Astrocyte (in vitro differentiated cells and primary cell): ENCODE measurements around the gene CFH. TPM values are rescaled to one million over a fixed set of nuclear protein-coding genes. Genes with fewer than 3 reads are reported as not detected.

ENCODE experiments used
- DNase-seq: peaks from one replicate; pipeline ENCODE4 v3.0.0-alpha.2; 2010; ENCODE audit warnings: low read depth
- FAIRE-seq: peaks from 2 replicates; lab custom pipeline; 2011; peaks lifted over from hg19 to GRCh38; lab: Jason Lieb, UNC
- H2AFZ ChIP-seq: 2 replicates; pipeline ENCODE4 v1.6.0; 2012; ENCODE audit warnings: low read depth, low read length, inconsistent platforms
- H3K27ac ChIP-seq: 2 replicates; pipeline ENCODE4 v1.5.1; 2011; ENCODE audit warnings: low read depth, low read length, inconsistent platforms
- H3K27me3 ChIP-seq: 2 replicates; pipeline ENCODE4 v1.6.0; 2011; ENCODE audit warnings: low read length, inconsistent platforms; ENCODE audit not compliant: insufficient read depth
- H3K36me3 ChIP-seq: 2 replicates; pipeline ENCODE4 v1.5.1; 2011; ENCODE audit warnings: low read length, inconsistent platforms; ENCODE audit not compliant: insufficient read depth
- H3K4me1 ChIP-seq: 2 replicates; pipeline ENCODE4 v1.5.1; 2011; ENCODE audit warnings: low read length, inconsistent platforms; ENCODE audit not compliant: insufficient read depth
- H3K4me2 ChIP-seq: 2 replicates; pipeline ENCODE4 v1.6.0; 2012; ENCODE audit warnings: low read length, inconsistent platforms
- H3K4me3 ChIP-seq: 2 replicates; pipeline ENCODE4 v1.5.1; 2011; ENCODE audit warnings: low read depth, mild to moderate bottlenecking, low read length, inconsistent platforms; ENCODE audit not compliant: insufficient read depth
- H3K79me2 ChIP-seq: 2 replicates; pipeline ENCODE4 v1.6.0; 2012; ENCODE audit warnings: mild to moderate bottlenecking, low read length, inconsistent platforms; ENCODE audit not compliant: insufficient read depth
- H3K9ac ChIP-seq: 2 replicates; pipeline ENCODE4 v1.6.0; 2012; ENCODE audit warnings: mild to moderate bottlenecking, low read length, inconsistent platforms
- H3K9me3 ChIP-seq: 2 replicates; pipeline ENCODE4 v1.5.1; 2012; ENCODE audit warnings: low read depth, mild to moderate bottlenecking, low read length, inconsistent platforms; ENCODE audit not compliant: insufficient read depth
- H4K20me1 ChIP-seq: 2 replicates; pipeline ENCODE4 v1.6.0; 2012; ENCODE audit warnings: low read length, inconsistent platforms; ENCODE audit not compliant: insufficient read depth
- H3K27ac Mint-ChIP-seq: one replicate; pipeline ENCODE4 v1.8.0; 2021; ENCODE audit warnings: mild to moderate bottlenecking, mixed read lengths; ENCODE audit not compliant: unreplicated experiment
- H3K27me3 Mint-ChIP-seq: one replicate; pipeline ENCODE4 v1.8.0; 2021; ENCODE audit warnings: low read depth, mixed read lengths; ENCODE audit not compliant: unreplicated experiment
- H3K36me3 Mint-ChIP-seq: one replicate; pipeline ENCODE4 v1.8.0; 2021; ENCODE audit warnings: low read depth, mixed read lengths; ENCODE audit not compliant: unreplicated experiment
- H3K4me1 Mint-ChIP-seq: one replicate; pipeline ENCODE4 v1.8.0; 2021; ENCODE audit warnings: low read depth, mixed read lengths; ENCODE audit not compliant: unreplicated experiment
- H3K4me3 Mint-ChIP-seq: one replicate; pipeline ENCODE4 v1.8.0; 2021; ENCODE audit warnings: mild to moderate bottlenecking, moderate library complexity, mixed read lengths; ENCODE audit not compliant: unreplicated experiment
- H3K9me3 Mint-ChIP-seq: one replicate; pipeline ENCODE4 v1.8.0; 2021; ENCODE audit warnings: mild to moderate bottlenecking, mixed read lengths; ENCODE audit not compliant: unreplicated experiment
- CTCF ChIP-seq: IDR thresholded peaks from 2 replicates; pipeline ENCODE4 v1.5.1; 2011; ENCODE audit warnings: low read depth, mild to moderate bottlenecking, inconsistent platforms, low read length, moderate library complexity; ENCODE audit not compliant: insufficient read depth
- EZH2 ChIP-seq: IDR thresholded peaks from 2 replicates; pipeline ENCODE4 v1.6.1; 2012; ENCODE audit warnings: mild to moderate bottlenecking, low read length, inconsistent platforms; ENCODE audit not compliant: insufficient read depth
- total RNA-seq: library from RNA; stranded (reverse); gene quantifications from 2 replicates; pipeline ENCODE4 v1.2.1, GENCODE V29; 2021

CFH gene
- total RNA-seq, 1 donor from 2014 or later, result 15.8 TPM

- no peaks in the 10 kb centered on the region for H3K4me1 ChIP-seq
- no peaks in the 10 kb centered on the region for H3K9me3 Mint-ChIP-seq
- H3K36me3 ChIP-seq, result no peaks in the 10 kb centered on the region
- no peak for DNase-seq
- TF ChIP-seq EZH2 (no peak), CTCF (no peak)
- H3K4me3 Mint-ChIP-seq, result no peak overlapping the region
- no peak overlapping the region for H3K27ac Mint-ChIP-seq
- no peaks in the 10 kb centered on the region for H3K27me3 Mint-ChIP-seq
- H2AFZ ChIP-seq, result no peak overlapping the region
- no peak overlapping the region for H3K4me2 ChIP-seq
- H3K36me3 Mint-ChIP-seq, result no peaks in the 10 kb centered on the region
- H3K9ac ChIP-seq, result no peak overlapping the region
- no peaks in the 10 kb centered on the region for H3K27me3 ChIP-seq
- no peak for FAIRE-seq
- no peaks in the 10 kb centered on the region for H3K79me2 ChIP-seq
- H3K27ac ChIP-seq, result no peak overlapping the region
- H3K4me3 ChIP-seq, result no peak overlapping the region
- no peaks in the 10 kb centered on the region for H3K4me1 Mint-ChIP-seq
- H4K20me1 ChIP-seq, result no peaks in the 10 kb centered on the region
- H3K9me3 ChIP-seq, result no peaks in the 10 kb centered on the region
These were observed 121.9 kb downstream of the CFH start for GRCh38 chr1:196773713-196774112.

- no peaks in the 10 kb centered on the region for H3K4me1 ChIP-seq
- H3K27me3 ChIP-seq, result no peaks in the 10 kb centered on the region
These were observed 122.3 kb downstream of the CFH start for GRCh38 chr1:196774175-196774574.

More at GRCh38 chr1:196774175-196774574, 122.3 kb downstream of the CFH start:
- no peaks in the 10 kb centered on the region for H3K36me3 ChIP-seq
- H2AFZ ChIP-seq, result no peak overlapping the region
- Mint-ChIP-seq H3K4me1 (no peaks in the 10 kb centered on the region), H3K4me3 (no peak overlapping the region), H3K27me3 (no peaks in the 10 kb centered on the region), H3K27ac (no peak overlapping the region), H3K9me3 (no peaks in the 10 kb centered on the region), H3K36me3 (no peaks in the 10 kb centered on the region)
- DNase-seq (no peak), FAIRE-seq (no peak)
- H3K4me2 ChIP-seq, result no peak overlapping the region
- H3K9ac ChIP-seq, result no peak overlapping the region
- H3K9me3 ChIP-seq, result no peaks in the 10 kb centered on the region
- TF ChIP-seq EZH2 (no peak), CTCF (no peak)
- H3K4me3 ChIP-seq, result no peak overlapping the region
- H3K79me2 ChIP-seq, result no peaks in the 10 kb centered on the region
- H4K20me1 ChIP-seq, result no peaks in the 10 kb centered on the region
- H3K27ac ChIP-seq, result no peak overlapping the region
